Inflammatory macrophage treated with lipopolysaccharide for 1 hour (primary cell): ENCODE data around the gene CD209.
"Not testable (repeated sequence)": the region's sequence is repeated elsewhere in the genome, so short reads cannot be mapped to it uniquely, and the experiment has no call there.

Experiments used
- DNase-seq, 2 donors: peaks; one replicate each; pipeline ENCODE4 v3.0.0-alpha.2; 2020 to 2022

CD209 gene, protein sequence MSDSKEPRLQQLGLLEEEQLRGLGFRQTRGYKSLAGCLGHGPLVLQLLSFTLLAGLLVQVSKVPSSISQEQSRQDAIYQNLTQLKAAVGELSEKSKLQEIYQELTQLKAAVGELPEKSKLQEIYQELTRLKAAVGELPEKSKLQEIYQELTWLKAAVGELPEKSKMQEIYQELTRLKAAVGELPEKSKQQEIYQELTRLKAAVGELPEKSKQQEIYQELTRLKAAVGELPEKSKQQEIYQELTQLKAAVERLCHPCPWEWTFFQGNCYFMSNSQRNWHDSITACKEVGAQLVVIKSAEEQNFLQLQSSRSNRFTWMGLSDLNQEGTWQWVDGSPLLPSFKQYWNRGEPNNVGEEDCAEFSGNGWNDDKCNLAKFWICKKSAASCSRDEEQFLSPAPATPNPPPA

DNA sequence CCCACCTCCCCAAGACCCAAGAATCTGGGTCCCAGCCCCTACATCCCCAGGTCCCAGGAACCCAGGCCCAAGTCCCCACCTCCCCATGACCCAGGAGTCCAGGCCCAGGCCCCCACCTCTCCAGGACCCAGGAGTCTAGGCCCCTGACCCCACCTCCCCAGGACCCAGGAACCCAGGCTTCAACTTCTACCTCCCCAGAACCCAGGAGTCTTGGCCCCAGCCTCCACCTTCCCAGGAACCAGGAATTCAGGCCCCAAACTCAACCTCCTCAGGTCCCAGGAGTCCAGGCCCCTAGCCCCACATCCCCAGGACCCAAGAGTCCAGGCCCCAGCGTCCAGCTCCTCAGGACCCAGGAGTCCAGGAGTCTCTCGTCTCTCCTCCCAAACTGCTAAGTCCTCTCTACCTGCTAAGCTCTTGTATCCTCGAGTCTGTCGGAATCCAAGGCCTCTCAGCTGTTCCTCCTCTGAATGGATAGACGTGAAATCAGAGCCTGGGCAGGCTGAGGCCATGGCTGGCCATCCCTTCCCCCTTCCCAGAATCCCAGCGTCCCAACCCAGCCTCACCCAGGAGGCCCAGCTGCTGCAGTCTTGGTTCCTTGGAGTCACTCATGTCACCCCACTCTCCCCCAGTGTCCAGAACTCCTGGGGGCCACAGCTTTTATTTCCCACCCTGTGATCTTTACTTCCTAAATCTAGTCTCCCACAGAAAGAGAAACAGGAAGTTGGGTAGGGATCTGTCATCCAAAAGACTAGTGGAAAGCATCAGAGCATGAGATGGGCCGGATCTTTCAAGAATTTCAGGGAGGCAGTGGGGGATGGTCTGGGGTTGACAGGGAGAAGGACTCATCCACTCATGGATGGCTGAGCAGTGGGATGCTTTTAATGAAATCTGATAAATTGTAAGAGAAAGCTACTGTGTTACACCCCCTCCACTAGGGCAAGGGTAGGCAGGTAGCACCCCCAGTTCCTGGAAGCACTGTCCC is at the start of gene CD209:
Gene CD209 (minus strand): TSS at position 632 of the 982 bp plus-strand sequence. CDS start 23 bp downstream, at position 609.
- peak; percentile 65 to 81 for DNase-seq

DNA sequence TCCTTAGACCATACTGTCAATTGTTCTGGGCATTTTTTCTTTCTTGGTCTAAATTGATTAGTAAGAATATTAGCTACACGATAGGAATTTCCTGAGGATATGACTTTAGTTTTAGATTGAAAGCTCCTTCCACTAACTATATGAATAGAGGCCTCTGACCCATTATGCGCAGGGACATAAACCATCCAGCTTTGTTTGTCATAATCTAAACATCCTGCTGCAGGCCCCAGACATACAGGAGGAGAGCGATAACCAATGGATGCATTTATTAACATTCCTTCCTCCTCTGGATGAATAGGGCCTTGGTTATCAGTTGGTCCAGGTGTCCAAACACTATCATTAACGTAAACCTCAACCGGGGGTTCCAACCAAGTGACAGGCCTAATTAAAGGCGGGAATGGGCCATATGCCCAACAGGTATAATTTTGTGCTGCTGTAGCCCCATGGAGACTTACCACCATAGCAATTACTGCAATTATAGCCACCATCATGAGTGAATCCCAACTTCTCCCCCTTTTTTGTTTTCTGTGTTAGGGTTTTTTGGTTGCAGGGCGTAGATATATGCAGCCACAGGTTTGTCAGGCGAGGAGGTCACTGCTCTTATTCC is 48.3 kb upstream of the CD209 start:
- no peak for DNase-seq

DNA sequence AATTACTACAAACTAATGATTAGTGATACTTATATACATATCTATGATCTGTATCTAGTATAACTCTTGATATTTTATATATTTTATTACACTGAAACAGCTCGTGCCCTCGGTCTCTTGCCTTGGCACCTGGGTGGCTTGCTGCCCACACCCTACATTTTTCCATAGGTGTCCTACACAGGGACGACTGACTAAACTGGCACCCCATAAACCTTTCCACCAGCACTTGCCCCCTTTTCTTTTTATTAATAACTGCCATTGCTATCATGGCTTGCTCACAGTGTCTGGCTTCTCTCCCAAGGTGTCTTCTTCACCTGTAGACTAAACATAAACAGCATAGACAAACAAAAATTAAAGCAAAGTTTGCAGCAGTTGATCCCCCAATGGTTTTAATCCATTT is 46.2 kb upstream of the CD209 start:
- no peak for DNase-seq

- not testable (repeated sequence) for DNase-seq
Observed at GRCh38 chr19:7792701-7793100, 45.4 kb upstream of the CD209 start.

GRCh38 chr19:7792281-7792680 is 44.9 kb upstream of the CD209 start:
- no peak for DNase-seq

GRCh38 chr19:7790416-7790815 is 43.1 kb upstream of the CD209 start:
- DNase-seq, result no peak

DNA sequence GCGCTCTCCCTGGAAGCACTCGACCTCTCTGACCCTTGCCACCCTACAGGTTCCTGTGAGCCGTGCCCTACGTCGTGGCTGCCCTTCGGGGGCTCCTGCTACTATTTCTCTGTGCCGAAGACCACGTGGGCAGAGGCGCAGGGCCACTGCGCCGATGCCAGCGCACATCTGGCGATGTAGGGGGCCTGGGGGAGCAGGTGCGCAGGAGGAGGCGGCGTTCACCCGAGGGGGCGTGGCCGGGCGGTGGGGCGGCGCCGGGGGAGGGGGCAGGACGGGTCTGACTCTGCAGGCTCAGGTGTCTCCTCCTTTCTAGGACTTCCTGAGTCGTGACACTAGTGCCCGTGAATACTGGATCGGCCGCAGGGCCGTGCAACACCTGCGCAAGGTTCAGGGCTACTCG is 42.1 kb upstream of the CD209 start:
- no peak for DNase-seq

GRCh38 chr19:7788933-7789323 is 41.6 kb upstream of the CD209 start:
- no peak for DNase-seq

DNA sequence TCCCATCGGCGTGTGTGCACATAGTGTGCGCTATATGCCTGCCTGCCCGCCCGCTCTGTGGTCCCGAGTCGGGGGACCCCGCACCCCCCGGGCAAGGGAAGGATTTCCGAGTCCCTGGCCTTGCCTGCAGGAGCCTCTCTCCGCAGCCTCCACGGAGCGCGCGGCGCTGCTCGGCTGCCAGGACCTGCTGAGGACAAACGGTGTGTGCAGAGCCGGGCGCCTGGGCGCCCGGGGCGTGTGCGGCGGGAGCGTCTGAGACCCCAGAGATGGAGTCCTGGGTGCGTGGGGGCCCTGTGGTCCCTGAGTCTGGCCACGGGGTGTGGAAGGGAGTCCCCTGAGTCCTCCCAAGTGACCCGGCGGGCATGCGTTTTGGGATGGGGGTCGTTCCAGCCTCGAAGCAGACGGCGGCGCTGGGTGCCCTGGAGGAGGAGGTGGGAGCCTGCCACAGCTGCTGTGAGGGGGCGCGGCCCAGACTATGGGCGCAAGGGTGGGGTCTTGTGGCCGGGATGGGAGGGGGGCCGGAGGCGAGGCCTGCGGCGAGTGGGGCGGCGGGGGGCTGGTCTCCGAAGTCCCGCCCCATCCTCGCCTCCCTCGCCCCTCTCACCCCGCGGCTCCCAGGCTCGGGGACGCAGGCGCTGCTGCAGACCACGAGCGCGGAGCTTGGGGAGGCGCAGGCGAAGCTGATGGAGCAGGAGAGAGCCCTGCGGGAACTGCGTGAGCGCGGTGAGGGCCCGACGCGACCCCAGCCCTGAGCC is 41.0 kb upstream of the CD209 start:
- no peak for DNase-seq

DNA sequence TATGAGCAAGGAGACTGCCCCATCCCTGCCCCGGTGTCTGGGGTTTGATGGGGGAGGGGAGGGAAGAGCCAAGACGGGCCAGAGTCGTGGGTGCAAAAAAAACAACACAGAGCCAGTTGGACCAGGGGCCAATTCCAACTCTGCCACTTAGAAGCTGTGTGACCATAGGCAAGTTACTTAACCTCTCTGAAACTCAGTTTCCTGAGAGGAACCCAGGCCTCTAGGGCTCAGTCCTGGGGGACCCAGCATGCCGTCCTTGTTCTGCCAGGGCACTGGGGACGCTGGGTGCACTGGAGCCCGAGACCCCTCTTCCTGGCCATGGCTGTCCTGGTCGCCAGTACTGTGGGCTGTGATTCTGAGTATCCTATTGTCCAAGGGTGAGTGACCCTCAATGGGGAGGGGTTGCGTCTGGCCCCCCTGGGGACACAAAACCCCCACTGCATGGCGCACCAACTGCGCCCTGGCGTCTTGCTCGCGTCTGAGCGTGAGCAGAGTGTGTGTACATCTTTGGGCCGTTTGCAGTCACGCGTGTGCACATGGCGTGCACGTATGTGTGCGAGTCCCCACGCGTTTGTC is 40.4 kb upstream of the CD209 start:
- DNase-seq, result no peak

DNA sequence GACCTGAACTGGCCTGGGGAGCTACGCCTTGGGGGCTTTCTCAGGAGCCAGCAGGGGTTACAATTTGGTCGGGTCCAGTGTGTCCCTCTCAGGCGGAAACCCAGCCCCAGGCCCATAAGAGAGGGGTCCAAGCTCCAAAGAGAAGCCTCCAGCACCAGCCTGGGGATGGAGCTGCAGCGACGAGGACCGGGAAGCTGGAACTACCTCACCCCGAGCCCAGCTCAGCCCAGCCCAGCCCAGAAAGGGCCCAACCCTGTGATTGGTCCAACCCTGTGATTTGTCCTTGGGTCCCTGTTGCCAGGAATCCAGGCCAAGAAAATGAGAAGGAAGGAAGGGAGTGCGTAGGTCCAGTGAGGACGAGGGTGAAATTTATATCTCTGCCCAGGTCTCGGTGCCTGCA is 39.8 kb upstream of the CD209 start:
- DNase-seq, result no peak

DNA sequence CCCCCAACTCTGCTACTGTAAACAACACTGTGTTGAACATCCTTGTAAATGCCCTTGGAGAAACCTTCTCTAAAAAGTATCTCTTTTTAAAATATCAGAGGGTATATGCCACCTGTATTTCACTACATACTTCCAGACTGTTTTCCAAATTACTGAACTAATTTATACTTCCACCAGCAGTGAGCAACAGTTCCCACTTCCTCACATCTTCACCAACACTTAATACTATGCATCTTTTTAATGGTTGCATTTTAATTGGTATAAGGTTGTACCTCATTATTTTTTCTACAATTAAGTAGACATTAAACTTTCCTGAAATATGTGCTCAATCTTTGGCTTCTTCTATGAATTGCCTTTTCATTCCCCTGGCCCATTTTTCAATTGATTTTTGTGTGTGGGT is 37.5 kb upstream of the CD209 start:
- DNase-seq, result no peak

DNA sequence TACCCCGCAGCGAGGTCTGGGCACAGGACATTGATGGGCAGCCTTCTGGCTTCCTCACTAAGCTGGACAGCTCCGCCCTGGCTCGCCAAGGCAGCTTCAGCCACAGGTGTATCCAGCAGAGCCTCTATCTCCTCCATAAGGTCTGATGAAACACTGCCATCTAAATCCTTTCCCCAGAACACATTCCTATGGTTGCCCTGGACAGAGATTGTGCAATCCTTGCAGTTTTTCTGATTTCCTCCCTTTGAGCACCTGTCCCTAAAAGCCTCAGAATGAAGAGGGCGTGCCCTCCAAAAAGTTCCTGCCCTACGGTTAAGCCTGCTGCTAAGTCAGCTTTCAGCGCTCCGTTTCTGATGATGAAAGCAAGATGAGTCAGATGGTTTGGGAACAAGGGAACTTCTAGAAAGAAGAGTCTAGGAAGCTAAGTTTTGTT is 36.7 kb upstream of the CD209 start:
- peak; percentile 64 to 86 for DNase-seq

DNA sequence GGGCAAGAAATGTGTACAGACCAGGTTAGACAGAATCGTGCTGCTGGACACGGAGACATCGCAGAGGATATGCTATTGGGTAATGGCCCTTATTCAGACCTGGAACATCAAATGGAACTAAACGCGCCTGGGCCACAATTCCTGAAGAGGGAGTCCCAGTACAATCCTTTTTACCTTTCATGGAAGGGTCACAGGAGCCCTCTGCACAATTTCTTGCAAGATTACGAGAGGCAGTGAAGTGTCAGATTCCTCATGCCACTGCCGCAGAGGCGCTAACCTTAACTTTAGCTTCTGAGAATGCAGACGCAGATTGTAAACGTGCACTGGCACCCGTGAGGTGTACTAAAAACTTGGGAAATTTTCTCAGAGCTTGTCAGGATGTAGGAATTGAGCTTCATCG is 33.8 kb upstream of the CD209 start:
- DNase-seq, result no peak

GRCh38 chr19:7779631-7780486 is 32.5 kb upstream of the CD209 start:
- no peak for DNase-seq

DNA sequence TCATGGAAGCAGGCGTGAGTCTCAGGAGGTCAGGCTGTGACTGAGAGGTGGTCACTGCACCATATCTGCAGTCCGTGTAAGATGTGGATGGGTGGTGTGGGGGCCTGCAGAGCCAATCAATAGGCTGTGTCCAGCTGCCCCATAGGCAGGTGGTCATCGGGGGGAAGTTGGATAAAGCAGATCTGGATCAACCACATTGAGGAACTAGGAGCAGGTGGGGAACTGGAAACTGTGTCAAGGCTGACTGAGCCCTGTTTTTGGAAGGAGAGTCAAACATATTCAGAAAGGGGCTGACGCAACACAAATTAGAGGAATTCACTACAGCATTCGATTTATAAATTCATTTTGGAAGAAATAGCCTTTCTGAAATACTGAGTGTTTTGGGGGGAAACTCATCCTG is 30.7 kb upstream of the CD209 start:
- DNase-seq, result peak; percentile 19 to 37

- no peak for DNase-seq
Observed at GRCh38 chr19:7775761-7776160, 28.4 kb upstream of the CD209 start.

DNA sequence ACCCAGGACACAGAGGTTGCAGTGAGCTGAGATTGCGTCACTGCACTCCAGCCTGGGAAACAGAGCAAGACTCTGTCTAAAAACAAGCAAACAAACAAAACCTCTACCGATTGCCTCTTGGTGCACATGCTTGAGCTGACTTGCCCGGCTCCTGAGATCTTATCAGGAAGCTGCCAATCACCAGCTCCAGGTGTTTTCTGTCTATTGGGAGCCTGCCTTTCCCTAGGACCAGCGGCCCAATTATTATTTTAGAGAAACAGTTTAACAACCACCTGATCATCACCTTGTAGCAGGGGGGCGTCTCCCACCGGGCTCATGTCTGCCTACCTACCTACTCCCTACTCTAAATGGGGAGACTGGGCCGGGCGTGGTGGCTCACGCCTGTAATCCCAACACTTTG is 26.5 kb upstream of the CD209 start:
- no peak for DNase-seq

DNA sequence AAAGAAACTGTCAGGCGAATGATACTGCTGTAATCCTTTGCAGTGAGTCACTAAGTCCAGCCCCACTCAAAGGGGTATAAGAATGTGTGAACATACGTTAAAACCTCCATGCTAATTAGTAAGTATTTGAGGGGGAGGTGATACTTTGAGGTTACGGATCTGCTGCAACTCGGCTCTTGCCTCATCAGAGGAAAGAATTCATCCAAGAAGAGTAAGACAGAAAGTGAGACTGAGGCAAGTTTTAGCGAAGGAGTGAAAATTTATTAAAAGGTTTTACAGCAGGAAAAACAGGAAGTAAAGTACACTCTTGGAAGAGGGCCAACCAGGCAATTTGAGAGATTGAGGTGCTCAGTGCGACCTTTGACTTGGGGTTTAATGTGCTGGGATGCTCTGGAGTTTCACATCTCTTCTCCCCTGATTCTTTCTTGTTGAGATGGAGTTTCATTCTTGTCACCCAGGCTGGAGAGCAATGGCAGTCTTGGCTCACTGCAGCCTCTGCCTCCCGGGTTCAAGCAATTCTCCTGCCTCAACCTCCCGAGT is 25.5 kb upstream of the CD209 start:
- DNase-seq, result peak; percentile 65 to 72

- no peak for DNase-seq
Observed at GRCh38 chr19:7771072-7771471, 23.7 kb upstream of the CD209 start.

- no peak for DNase-seq
Observed at GRCh38 chr19:7769171-7769570, 21.8 kb upstream of the CD209 start.
